CD4-positive, alpha-beta memory T cell (primary cell): Measurements from ENCODE around the gene SLC6A7. TPM values are rescaled to one million over a fixed set of nuclear protein-coding genes. Genes with fewer than 3 reads are reported as not detected.

Source experiments
- CTCF ChIA-PET: fragments of 350-600 bp; sonication (Branson Sonifier 250); formaldehyde crosslinking; loops from one replicate; lab custom pipeline; 2021; ENCODE audit warnings: inconsistent platforms; ENCODE audit not compliant: partially characterized antibody; lab: Charles Lee
- POLR2A ChIA-PET: fragments of 350-600 bp; sonication (Branson Sonifier 250); formaldehyde crosslinking; loops from one replicate; lab custom pipeline; 2021; ENCODE audit not compliant: partially characterized antibody; lab: Charles Lee
- DNase-seq, 5 donors: peaks; one replicate each; pipeline versions ENCODE4 v3.0.0 to v3.0.0-alpha.2; 2020 to 2022; ENCODE audit warnings: mixed read lengths in 1 of 5
- H3K27ac ChIP-seq: one replicate; pipeline ENCODE4 v1.7.0; 2013; ENCODE audit warnings: low read depth, low read length
- H3K27me3 ChIP-seq: 2 replicates; pipeline ENCODE4 v1.7.0; 2013; ENCODE audit warnings: mild to moderate bottlenecking, low read length, moderate library complexity; ENCODE audit not compliant: insufficient read depth
- H3K36me3 ChIP-seq: 2 replicates; pipeline ENCODE4 v1.7.0; 2013; ENCODE audit warnings: mild to moderate bottlenecking, low read length, moderate library complexity; ENCODE audit not compliant: insufficient read depth
- H3K4me1 ChIP-seq: 2 replicates; pipeline ENCODE4 v1.7.0; 2013; ENCODE audit warnings: mild to moderate bottlenecking, low read length, moderate library complexity; ENCODE audit not compliant: insufficient read depth
- H3K4me3 ChIP-seq, 2 donors: one replicate each; pipeline ENCODE4 v1.7.0; 2013; ENCODE audit warnings: low read length in 2 of 2, mild to moderate bottlenecking in 1 of 2
- H3K9me3 ChIP-seq, 2 donors: one replicate each; pipeline ENCODE4 v1.7.0; 2013; ENCODE audit warnings: low read length in 2 of 2, control low read depth in 1 of 2; ENCODE audit not compliant: control insufficient read depth in 1 of 2
- H3K27ac Mint-ChIP-seq, 7 donors: one replicate each; pipeline ENCODE4 v1.8.0; 2020 to 2021; ENCODE audit warnings: mixed read lengths in 7 of 7, mild to moderate bottlenecking in 6 of 7, inconsistent platforms in 3 of 7, moderate library complexity in 3 of 7
- H3K27me3 Mint-ChIP-seq, 2 donors: one replicate each; pipeline ENCODE4 v1.8.0; 2020 to 2021; ENCODE audit warnings: mixed read lengths in 2 of 2
- H3K36me3 Mint-ChIP-seq, 2 donors: one replicate each; pipeline ENCODE4 v1.8.0; 2020 to 2021; ENCODE audit warnings: mixed read lengths in 2 of 2, inconsistent platforms in 1 of 2, mild to moderate bottlenecking in 1 of 2
- H3K4me1 Mint-ChIP-seq, 4 donors: one replicate each; pipeline ENCODE4 v1.8.0; 2020 to 2021; ENCODE audit warnings: mixed read lengths in 4 of 4, mild to moderate bottlenecking in 1 of 4
- H3K4me3 Mint-ChIP-seq, 8 donors: one replicate each; pipeline ENCODE4 v1.8.0; 2020 to 2021; ENCODE audit warnings: mixed read lengths in 8 of 8, mild to moderate bottlenecking in 7 of 8, moderate library complexity in 6 of 8, inconsistent platforms in 3 of 8
- H3K9me3 Mint-ChIP-seq, 8 donors: one replicate each; pipeline ENCODE4 v1.8.0; 2020 to 2021; ENCODE audit warnings: mixed read lengths in 8 of 8, mild to moderate bottlenecking in 5 of 8, inconsistent platforms in 3 of 8, moderate library complexity in 1 of 8
- intact Hi-C: fragments of 100-400 bp; cut with micrococcal nuclease; formaldehyde crosslinking; loops from one replicate; pipeline ENCODE4 v1.15.1; 2023
- polyA plus RNA-seq, 2 donors: library from polyadenylated mRNA; unstranded; fragments of 300-500 nt; fragmentation: Illumina TruSeq; gene quantifications; one replicate each; pipeline ENCODE4 v1.2.3, GENCODE V29; 2021
- total RNA-seq, 2 experiments: library from RNA; stranded (reverse); gene quantifications; one replicate each; pipeline ENCODE4 v1.2.3, GENCODE V29; 2021

The SLC6A7 gene
- total and polyA plus RNA-seq, 4 experiments from 2014 or later: not detected

- intact Hi-C loops: loop anchor here (2.0 kb wide), 1 partner anchor 228 kb away; no protein-coding TSS in a partner anchor
- Mint-ChIP-seq H3K9me3 (no peaks in the 10 kb centered on the region), H3K27ac (no peak overlapping the region), H3K4me1 (peaks cover 0 to 5% (median under 1%) of the 10 kb centered on the region in 4 donors), H3K36me3 (no peaks in the 10 kb centered on the region), H3K27me3 (peaks cover 0 to 4% of the 10 kb centered on the region in 2 donors), H3K4me3 (no peak overlapping the region)
- Histone ChIP-seq H3K4me3 (no peak overlapping the region), H3K27me3 (no peaks in the 10 kb centered on the region), H3K36me3 (no peaks in the 10 kb centered on the region), H3K4me1 (no peaks in the 10 kb centered on the region), H3K9me3 (no peaks in the 10 kb centered on the region), H3K27ac (no peak overlapping the region)
- ChIA-PET POLR2A (no interaction called here), CTCF (interaction anchor here (0.5 to 2.1 kb wide), 7 partner anchors 8 to 652 kb away, joined by 3 to 12 read pairs (median 3); no protein-coding TSS in a partner anchor)
- DNase-seq: no peak
Measured at GRCh38 chr5:150219142-150219541, 29.3 kb downstream of the SLC6A7 start.

- H3K9me3 ChIP-seq: no peaks in the 10 kb centered on the region
Measured at GRCh38 chr5:150219861-150220260, 30.0 kb downstream of the SLC6A7 start.

GRCh38 chr5:150221471-150221870 is 31.6 kb downstream of the SLC6A7 start:
- H3K27me3 Mint-ChIP-seq: peaks cover 0 to 4% of the 10 kb centered on the region in 2 donors
- Histone ChIP-seq H3K9me3 (no peaks in the 10 kb centered on the region), H3K27me3 (no peaks in the 10 kb centered on the region), H3K4me3 (no peak overlapping the region), H3K4me1 (no peaks in the 10 kb centered on the region), H3K27ac (no peak overlapping the region), H3K36me3 (no peaks in the 10 kb centered on the region)
- no peak for DNase-seq
- H3K4me1 Mint-ChIP-seq: peaks cover 0 to 5% (median under 1%) of the 10 kb centered on the region in 4 donors
- no peak overlapping the region for H3K4me3 Mint-ChIP-seq
- H3K36me3 Mint-ChIP-seq: no peaks in the 10 kb centered on the region
- H3K27ac Mint-ChIP-seq: no peak overlapping the region
- ChIA-PET POLR2A (no interaction called here), CTCF (no interaction called here)
- H3K9me3 Mint-ChIP-seq: no peaks in the 10 kb centered on the region
- intact Hi-C loops: no loop called here

More at GRCh38 chr5:150219861-150220260, 30.0 kb downstream of the SLC6A7 start:
- intact Hi-C loops: loop anchor here (2.0 kb wide), 1 partner anchor 229 kb away; no protein-coding TSS in a partner anchor
- Histone ChIP-seq H3K4me1 (no peaks in the 10 kb centered on the region), H3K27ac (no peak overlapping the region), H3K36me3 (no peaks in the 10 kb centered on the region), H3K4me3 (no peak overlapping the region), H3K27me3 (no peaks in the 10 kb centered on the region)
- H3K27ac Mint-ChIP-seq: no peak overlapping the region
- H3K4me1 Mint-ChIP-seq: peaks cover 0 to 5% (median under 1%) of the 10 kb centered on the region in 4 donors
- H3K9me3 Mint-ChIP-seq: no peaks in the 10 kb centered on the region
- H3K27me3 Mint-ChIP-seq: peaks cover 0 to 4% of the 10 kb centered on the region in 2 donors
- no peak for DNase-seq
- H3K36me3 Mint-ChIP-seq: no peaks in the 10 kb centered on the region
- ChIA-PET CTCF (interaction anchor here (0.9 to 2.1 kb wide), 5 partner anchors 7 to 57 kb away, joined by 3 to 12 read pairs (median 6); no protein-coding TSS in a partner anchor), POLR2A (no interaction called here)
- H3K4me3 Mint-ChIP-seq: no peak overlapping the region

GRCh38 chr5:150222906-150223305 is 33.0 kb downstream of the SLC6A7 start:
- Mint-ChIP-seq H3K27me3 (peaks cover 0 to 1% of the 10 kb centered on the region in 2 donors), H3K4me1 (peaks cover 0 to 3% (median under 1%) of the 10 kb centered on the region in 4 donors), H3K36me3 (no peaks in the 10 kb centered on the region), H3K4me3 (no peak overlapping the region), H3K9me3 (no peaks in the 10 kb centered on the region), H3K27ac (no peak overlapping the region)
- Histone ChIP-seq H3K9me3 (no peaks in the 10 kb centered on the region), H3K4me3 (no peak overlapping the region), H3K27me3 (no peaks in the 10 kb centered on the region), H3K4me1 (no peaks in the 10 kb centered on the region), H3K27ac (no peak overlapping the region), H3K36me3 (no peaks in the 10 kb centered on the region)
- no peak for DNase-seq
- CTCF ChIA-PET: no interaction called here
- intact Hi-C loops: no loop called here
- POLR2A ChIA-PET: no interaction called here

GRCh38 chr5:150223474-150223873 is 33.6 kb downstream of the SLC6A7 start:
- H3K27ac ChIP-seq: no peak overlapping the region
- no peaks in the 10 kb centered on the region for H3K9me3 Mint-ChIP-seq
- no peak overlapping the region for H3K4me3 ChIP-seq
- H3K4me1 Mint-ChIP-seq: no peaks in the 10 kb centered on the region
- ChIA-PET CTCF (no interaction called here), POLR2A (no interaction called here)
- no peaks in the 10 kb centered on the region for H3K27me3 Mint-ChIP-seq
- intact Hi-C loops: no loop called here
- no peaks in the 10 kb centered on the region for H3K36me3 Mint-ChIP-seq
- DNase-seq: no peak
- no peaks in the 10 kb centered on the region for H3K36me3 ChIP-seq
- no peak overlapping the region for H3K27ac Mint-ChIP-seq
- H3K27me3 ChIP-seq: no peaks in the 10 kb centered on the region
- H3K4me3 Mint-ChIP-seq: no peak overlapping the region
- H3K9me3 ChIP-seq: no peaks in the 10 kb centered on the region
- H3K4me1 ChIP-seq: no peaks in the 10 kb centered on the region

GRCh38 chr5:150224483-150225027 is 34.7 kb downstream of the SLC6A7 start:
- ChIA-PET POLR2A (no interaction called here), CTCF (no interaction called here)
- no peak overlapping the region for H3K27ac ChIP-seq
- H3K4me3 ChIP-seq: no peak overlapping the region
- no peak overlapping the region for H3K4me3 Mint-ChIP-seq
- H3K27ac Mint-ChIP-seq: no peak overlapping the region
- no peaks in the 10 kb centered on the region for H3K36me3 ChIP-seq
- no peaks in the 10 kb centered on the region for H3K27me3 ChIP-seq
- DNase-seq: no peak
- H3K9me3 Mint-ChIP-seq: no peaks in the 10 kb centered on the region
- intact Hi-C loops: no loop called here
- H3K36me3 Mint-ChIP-seq: no peaks in the 10 kb centered on the region
- no peaks in the 10 kb centered on the region for H3K9me3 ChIP-seq
- no peaks in the 10 kb centered on the region for H3K4me1 Mint-ChIP-seq
- H3K4me1 ChIP-seq: no peaks in the 10 kb centered on the region
- H3K27me3 Mint-ChIP-seq: no peaks in the 10 kb centered on the region

DNA sequence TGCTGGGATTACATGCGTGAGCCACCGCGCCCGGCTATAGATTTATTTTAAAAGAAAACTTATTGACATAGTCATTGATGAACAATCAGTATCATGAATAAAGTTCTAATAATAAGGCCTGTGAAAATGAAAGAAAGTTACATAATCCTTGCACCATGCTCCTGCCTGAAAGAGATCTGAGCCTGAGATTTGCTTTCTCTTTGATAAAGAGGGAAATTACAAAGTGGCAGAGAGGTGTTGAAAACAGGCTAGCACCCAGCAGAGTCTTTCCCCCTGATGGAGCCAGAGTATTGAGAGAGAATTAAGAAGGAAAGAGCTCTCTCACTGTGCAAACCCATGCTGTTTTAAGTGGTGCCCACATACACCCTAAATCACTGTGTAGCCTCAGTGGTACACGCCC is 37.2 kb downstream of the SLC6A7 start:
- intact Hi-C loops: no loop called here
- Mint-ChIP-seq H3K36me3 (no peaks in the 10 kb centered on the region), H3K9me3 (no peaks in the 10 kb centered on the region), H3K27ac (no peak overlapping the region), H3K27me3 (peaks cover 0 to 1% of the 10 kb centered on the region in 2 donors), H3K4me1 (no peaks in the 10 kb centered on the region), H3K4me3 (no peak overlapping the region)
- H3K27me3 ChIP-seq: no peaks in the 10 kb centered on the region
- H3K4me1 ChIP-seq: no peaks in the 10 kb centered on the region
- no peaks in the 10 kb centered on the region for H3K36me3 ChIP-seq
- no peak overlapping the region for H3K27ac ChIP-seq
- no peak overlapping the region for H3K4me3 ChIP-seq
- DNase-seq: no peak
- ChIA-PET CTCF (interaction anchor here (1.3 kb wide), 1 partner anchor 8 kb away, joined by 6 read pairs; no protein-coding TSS in a partner anchor), POLR2A (no interaction called here)
- H3K9me3 ChIP-seq: no peaks in the 10 kb centered on the region
